Tibial nerve (tissue), 4 donors: ENCODE measurements around the gene TENM3.

Experiments used
- EP300 ChIP-seq, 2 donors: sonication (generic); formaldehyde crosslinking; IDR thresholded peaks; one replicate each; pipeline ENCODE4 v1.6.1; 2017; ENCODE audit warnings: antibody characterized with exemption in 2 of 2, mild to moderate bottlenecking in 1 of 2
- POLR2A ChIP-seq, 2 donors: fragments of 450-650 bp; IDR thresholded peaks; one replicate each; pipeline ENCODE4 v1.6.1; 2017; ENCODE audit warnings: antibody characterized with exemption in 2 of 2, mild to moderate bottlenecking in 2 of 2, moderate library complexity in 2 of 2
- TF ChIP-seq, protein P1 (sequence below), 5 experiments: fragments of 200-600 bp in 3 of 5; fragments of 450-650 bp in 2 of 5; sonication (generic) in 3 of 5; IDR thresholded peaks; one replicate each; pipeline ENCODE4 v1.5.1; 2016 to 2019; ENCODE audit warnings: antibody characterized with exemption in 5 of 5, mild to moderate bottlenecking in 3 of 5, moderate library complexity in 2 of 5

DNA sequence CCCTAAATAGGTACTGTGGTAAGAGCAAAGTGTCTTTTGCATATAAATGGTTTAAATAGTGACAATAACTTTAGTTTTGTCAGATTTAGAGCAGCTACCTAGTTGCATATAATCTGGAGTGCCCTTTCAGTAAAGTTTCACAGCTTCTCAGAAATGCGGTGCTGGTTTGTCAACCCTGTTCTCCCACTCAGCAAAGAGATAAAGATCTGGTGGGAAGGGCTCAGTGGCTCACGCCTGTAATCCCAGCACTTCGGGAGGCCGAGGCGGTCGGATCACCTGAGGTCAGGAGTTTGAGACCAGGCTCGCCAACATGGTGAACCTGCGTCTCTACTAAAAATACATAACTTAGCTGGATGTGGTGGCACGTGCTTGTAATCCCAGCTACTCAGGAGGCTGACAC lies 45.6 kb upstream of the TENM3 start:
- TF ChIP-seq, protein P1, sequence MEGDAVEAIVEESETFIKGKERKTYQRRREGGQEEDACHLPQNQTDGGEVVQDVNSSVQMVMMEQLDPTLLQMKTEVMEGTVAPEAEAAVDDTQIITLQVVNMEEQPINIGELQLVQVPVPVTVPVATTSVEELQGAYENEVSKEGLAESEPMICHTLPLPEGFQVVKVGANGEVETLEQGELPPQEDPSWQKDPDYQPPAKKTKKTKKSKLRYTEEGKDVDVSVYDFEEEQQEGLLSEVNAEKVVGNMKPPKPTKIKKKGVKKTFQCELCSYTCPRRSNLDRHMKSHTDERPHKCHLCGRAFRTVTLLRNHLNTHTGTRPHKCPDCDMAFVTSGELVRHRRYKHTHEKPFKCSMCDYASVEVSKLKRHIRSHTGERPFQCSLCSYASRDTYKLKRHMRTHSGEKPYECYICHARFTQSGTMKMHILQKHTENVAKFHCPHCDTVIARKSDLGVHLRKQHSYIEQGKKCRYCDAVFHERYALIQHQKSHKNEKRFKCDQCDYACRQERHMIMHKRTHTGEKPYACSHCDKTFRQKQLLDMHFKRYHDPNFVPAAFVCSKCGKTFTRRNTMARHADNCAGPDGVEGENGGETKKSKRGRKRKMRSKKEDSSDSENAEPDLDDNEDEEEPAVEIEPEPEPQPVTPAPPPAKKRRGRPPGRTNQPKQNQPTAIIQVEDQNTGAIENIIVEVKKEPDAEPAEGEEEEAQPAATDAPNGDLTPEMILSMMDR (IDR thresholded peaks at IDR 0.05): no peak
- no peak for TF ChIP-seq POLR2A (IDR thresholded peaks at IDR 0.05)
- TF ChIP-seq EP300 (IDR thresholded peaks at IDR 0.05): no peak
